Raji (cell line): Measurements from ENCODE around the gene ZC2HC1B.

Experiments
- POLR2A ChIP-seq: IDR thresholded peaks from 2 replicates; pipeline ENCODE4 v1.6.1; 2011; ENCODE audit warnings: low read depth, low read length, control low read depth; ENCODE audit not compliant: insufficient read depth

The ZC2HC1B gene

DNA sequence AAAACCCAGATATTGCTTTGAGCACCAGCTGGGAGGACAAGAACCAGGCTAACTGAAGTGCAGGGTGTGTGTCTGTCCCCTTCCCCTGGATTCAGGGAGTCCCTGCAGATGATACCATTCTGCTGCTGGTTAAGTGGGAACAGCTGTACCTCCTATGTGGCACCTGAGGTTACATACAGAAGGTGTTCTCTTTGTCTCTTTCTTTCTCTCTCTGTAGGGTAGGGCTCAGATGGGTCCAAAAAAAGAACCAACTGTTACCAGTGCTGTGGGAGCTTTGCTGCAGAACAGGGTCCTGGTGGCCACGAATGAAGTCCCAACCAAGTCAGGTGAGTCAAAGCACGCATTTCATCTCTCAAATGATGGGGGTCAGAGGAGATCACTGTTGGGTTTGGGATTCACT, 38.6 kb downstream of the ZC2HC1B start:
- no peak for TF ChIP-seq POLR2A

GRCh38 chr6:143911028-143911427, 46.8 kb downstream of the ZC2HC1B start:
- TF ChIP-seq POLR2A = no peak

DNA sequence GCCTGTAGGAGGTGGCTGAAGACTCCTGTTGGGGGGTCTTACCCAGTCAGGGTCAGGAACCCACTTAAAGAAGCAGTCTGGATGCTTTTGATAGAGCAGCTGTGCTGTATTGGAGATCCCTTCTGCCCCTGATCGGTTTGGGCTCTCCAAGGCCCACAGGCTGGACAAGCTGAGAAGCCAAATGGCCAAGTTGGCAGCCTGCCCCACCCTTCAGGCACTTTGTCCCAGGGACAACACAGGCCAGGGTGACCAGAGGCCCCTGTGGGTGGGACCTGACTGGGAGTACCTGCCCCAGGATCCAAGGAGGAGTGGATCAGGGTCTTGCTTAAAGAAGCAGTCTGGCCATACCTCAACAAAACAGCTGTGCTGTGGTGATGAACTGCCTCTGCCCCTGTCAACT, 48.4 kb downstream of the ZC2HC1B start:
- no peak for TF ChIP-seq POLR2A

DNA sequence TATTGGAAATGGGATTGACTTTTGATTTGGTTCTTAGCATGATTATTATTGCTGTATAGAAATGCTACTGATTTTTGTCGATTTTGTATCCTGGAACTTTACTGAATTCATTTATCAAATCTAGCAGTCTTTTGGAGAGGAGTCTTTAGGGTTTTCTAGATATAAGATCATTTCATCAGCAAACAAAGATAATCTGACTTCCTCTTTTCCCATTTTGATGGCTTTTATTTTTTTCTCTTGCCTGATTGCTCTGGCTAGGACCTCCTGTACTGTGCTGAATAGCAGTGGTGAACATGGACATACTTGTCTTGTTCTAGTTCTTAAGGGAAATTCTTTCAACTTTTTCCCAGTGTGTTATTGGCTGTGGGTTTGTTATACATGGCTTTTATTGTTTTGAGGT, 64.6 kb downstream of the ZC2HC1B start:
- no peak for TF ChIP-seq POLR2A

DNA sequence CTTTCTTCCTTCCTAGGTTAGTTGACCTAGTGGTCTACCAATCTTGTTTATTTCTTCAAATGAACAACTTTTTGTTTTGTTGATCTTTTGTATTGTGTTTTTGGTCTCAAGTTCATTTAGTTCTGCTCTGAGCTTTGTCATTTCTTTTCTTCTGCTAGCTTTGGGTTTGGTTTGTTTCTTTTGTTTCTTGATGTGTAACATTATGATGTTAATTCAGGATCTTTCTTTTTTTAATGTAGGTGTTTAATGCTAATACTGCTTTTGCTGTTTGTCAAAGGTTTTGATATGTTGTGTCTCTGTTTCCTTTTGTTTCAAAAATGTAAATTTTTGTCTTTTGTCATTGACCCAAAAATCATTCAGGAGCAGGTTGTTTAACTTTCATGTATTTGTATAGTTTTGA, 65.7 kb downstream of the ZC2HC1B start:
- no peak for TF ChIP-seq POLR2A

- no peak for TF ChIP-seq POLR2A
These were observed 70.1 kb downstream of the ZC2HC1B start for GRCh38 chr6:143934331-143934730.

- no peak for TF ChIP-seq POLR2A
These were observed 70.6 kb downstream of the ZC2HC1B start for GRCh38 chr6:143934867-143935266.

DNA sequence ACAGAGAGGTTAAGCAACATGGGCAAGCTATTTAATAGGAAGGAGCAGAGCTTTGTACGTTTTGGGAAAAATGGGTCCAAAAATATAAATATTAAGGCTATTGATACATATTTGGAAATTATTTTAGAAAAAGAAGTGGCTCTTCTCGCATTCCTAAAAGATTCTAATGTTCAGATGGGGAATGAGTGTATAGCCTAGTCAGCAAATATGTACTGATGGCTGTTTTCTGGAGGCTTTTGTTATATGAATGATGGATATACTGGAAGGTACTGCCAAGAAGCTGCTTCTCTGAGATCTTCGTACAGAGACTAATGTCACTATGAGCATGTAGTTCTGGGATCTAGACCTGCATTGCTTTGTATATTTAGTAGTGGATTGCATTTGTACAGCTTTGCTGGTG, 72.1 kb downstream of the ZC2HC1B start:
- no peak for TF ChIP-seq POLR2A

- TF ChIP-seq POLR2A = no peak
These were observed 72.7 kb downstream of the ZC2HC1B start for GRCh38 chr6:143936778-143937667.

DNA sequence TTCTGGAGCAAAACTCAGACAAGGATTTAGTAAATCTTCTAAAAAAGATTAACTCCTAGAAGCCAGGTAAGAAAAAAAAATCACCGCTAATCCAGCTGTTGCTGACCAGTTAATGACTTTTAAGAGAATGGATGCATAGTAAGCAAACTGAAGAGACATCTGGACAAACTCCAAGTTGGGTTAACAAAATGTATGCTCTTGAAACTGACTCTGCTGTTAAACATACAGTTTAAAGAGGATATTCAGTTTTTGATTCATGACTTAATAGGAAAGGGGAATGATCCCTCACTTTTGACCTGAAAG, 73.3 kb downstream of the ZC2HC1B start:
- TF ChIP-seq POLR2A = no peak

GRCh38 chr6:143939364-143939763, 75.1 kb downstream of the ZC2HC1B start:
- TF ChIP-seq POLR2A = no peak

GRCh38 chr6:143940011-143940597, 75.8 kb downstream of the ZC2HC1B start:
- TF ChIP-seq POLR2A = no peak

GRCh38 chr6:143941852-143942627, 77.8 kb downstream of the ZC2HC1B start:
- no peak for TF ChIP-seq POLR2A

DNA sequence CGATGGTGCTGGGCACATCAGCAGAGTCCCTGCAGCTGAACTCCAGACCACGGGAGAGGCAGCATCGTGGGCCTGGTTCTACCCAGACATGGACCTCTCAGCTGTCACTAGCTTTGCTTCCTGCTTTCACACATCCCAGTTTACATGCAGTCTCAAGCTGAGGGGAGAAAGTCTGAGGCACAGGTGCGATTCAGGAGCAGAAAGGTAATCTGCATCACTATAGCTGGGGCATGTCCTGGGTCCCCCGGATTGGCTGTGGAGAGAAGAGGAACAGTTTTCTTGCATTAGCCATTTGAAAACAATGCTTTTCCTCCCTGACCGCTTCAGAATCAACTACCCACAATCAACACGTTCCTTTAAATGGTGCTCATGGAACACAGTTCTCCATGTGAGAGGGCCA, 83.9 kb downstream of the ZC2HC1B start:
- TF ChIP-seq POLR2A = no peak

DNA sequence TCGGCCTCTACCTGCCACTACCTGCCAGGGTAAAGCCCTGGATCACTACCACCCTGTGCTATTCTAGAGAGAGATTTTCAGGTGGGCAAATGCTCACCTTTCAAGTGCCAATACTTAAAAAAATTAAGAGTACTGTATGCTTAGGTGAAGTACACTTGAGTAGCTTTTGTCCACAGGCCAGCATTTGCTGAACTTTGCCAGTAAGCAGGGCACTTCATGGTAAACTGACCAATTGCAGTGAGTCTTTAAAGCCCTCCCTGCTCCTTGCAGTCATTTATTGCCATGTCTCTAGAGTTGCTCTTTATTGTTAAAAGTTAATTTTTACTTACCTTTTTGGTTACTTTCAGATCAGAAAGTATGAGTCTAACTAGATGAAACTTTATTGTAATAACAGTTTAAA, 85.3 kb downstream of the ZC2HC1B start:
- TF ChIP-seq POLR2A = no peak

GRCh38 chr6:143949962-143950361, 85.7 kb downstream of the ZC2HC1B start:
- TF ChIP-seq POLR2A = no peak

DNA sequence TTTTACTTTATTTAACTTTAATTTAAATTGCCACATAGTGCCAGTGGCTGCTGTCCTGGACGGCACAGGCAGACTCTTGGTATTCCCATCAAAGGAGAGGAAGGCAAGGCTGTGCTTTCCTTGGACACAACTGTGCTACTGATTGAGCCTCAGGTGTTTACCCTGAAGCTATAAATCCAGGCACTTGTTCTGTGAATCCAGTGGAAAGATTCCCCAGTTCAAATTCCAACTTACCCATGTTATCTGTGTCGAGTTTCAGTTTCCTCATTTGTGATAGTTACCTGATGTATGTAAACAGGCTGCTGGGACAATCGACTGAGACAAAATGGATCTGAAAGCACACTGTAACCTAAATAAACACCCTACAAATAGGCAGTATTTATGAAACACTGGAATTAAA, 86.6 kb downstream of the ZC2HC1B start:
- TF ChIP-seq POLR2A = no peak
